ENCODE results near the gene LRRN4. TPM values are rescaled to one million over a fixed set of nuclear protein-coding genes. Genes with fewer than 3 reads are reported as not detected.
A peak's percentile ranks its signal among the peaks of the same experiment; 100 is the strongest.

The LRRN4 gene
- total RNA-seq, 2 donors from 2014 or later: 1.6 to 7.6 TPM

DNA sequence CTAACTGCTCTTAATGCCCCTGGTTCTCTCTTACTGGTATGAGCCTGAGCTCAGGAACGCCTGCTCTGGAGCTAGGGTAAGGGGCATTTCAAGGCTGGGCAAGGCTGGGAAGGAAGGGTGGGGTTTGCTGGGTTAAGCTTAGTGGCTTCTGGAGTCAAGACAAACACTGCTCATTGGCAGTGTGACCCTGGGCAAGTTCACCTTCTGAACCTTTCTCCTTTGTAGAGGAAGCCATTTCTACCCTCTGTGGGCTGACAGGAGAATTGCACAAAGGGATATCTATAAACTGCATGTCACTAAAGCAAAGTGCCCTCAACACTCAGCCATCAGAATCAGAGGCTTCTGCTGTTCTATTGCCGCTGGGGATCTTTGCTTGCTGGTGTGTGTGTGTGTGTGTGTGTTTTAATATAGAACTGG, 20.3 kb upstream of the LRRN4 start:
- H3K27me3 Mint-ChIP-seq (ENCODE audit: insufficient read depth): no peaks in the 10 kb centered on the region
- TF ChIP-seq, protein P1, sequence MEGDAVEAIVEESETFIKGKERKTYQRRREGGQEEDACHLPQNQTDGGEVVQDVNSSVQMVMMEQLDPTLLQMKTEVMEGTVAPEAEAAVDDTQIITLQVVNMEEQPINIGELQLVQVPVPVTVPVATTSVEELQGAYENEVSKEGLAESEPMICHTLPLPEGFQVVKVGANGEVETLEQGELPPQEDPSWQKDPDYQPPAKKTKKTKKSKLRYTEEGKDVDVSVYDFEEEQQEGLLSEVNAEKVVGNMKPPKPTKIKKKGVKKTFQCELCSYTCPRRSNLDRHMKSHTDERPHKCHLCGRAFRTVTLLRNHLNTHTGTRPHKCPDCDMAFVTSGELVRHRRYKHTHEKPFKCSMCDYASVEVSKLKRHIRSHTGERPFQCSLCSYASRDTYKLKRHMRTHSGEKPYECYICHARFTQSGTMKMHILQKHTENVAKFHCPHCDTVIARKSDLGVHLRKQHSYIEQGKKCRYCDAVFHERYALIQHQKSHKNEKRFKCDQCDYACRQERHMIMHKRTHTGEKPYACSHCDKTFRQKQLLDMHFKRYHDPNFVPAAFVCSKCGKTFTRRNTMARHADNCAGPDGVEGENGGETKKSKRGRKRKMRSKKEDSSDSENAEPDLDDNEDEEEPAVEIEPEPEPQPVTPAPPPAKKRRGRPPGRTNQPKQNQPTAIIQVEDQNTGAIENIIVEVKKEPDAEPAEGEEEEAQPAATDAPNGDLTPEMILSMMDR (conservative IDR thresholded peaks at IDR 0.05): peak; percentile 71
- Histone ChIP-seq H3K9ac (ENCODE audit: extremely low read depth, low read length, poor library complexity, severe bottlenecking) (no peak overlapping the region), H3K4me3 (ENCODE audit: low read length) (no peak overlapping the region), H3K36me3 (ENCODE audit: control insufficient read depth, insufficient read depth, low read length) (no peaks in the 10 kb centered on the region), H3K4me1 (ENCODE audit: control insufficient read depth, insufficient read depth, low read length) (no peaks in the 10 kb centered on the region), H3K9me3 (ENCODE audit: control insufficient read depth, low read length) (no peaks in the 10 kb centered on the region), H3K27me3 (ENCODE audit: control insufficient read depth, insufficient read depth, low read length, poor library complexity, severe bottlenecking) (no peaks in the 10 kb centered on the region), H3K27ac (ENCODE audit: low read depth, low read length) (no peak overlapping the region)
- H3K4me3 Mint-ChIP-seq: no peak overlapping the region
- WGBS, 2 experiments (ENCODE audit: insufficient coverage in 1 of 2, insufficient read length in 1 of 2): 72 to 92% methylated on average over 2 of the region's 2 CpGs
- no peak overlapping the region for H3K27ac Mint-ChIP-seq
- no peaks in the 10 kb centered on the region for H3K36me3 Mint-ChIP-seq (ENCODE audit: low read depth)
- peaks cover 8% of the 10 kb centered on the region for H3K4me1 Mint-ChIP-seq
- peak; percentile 73 for DNase-seq
- H3K9me3 Mint-ChIP-seq: no peaks in the 10 kb centered on the region

DNA sequence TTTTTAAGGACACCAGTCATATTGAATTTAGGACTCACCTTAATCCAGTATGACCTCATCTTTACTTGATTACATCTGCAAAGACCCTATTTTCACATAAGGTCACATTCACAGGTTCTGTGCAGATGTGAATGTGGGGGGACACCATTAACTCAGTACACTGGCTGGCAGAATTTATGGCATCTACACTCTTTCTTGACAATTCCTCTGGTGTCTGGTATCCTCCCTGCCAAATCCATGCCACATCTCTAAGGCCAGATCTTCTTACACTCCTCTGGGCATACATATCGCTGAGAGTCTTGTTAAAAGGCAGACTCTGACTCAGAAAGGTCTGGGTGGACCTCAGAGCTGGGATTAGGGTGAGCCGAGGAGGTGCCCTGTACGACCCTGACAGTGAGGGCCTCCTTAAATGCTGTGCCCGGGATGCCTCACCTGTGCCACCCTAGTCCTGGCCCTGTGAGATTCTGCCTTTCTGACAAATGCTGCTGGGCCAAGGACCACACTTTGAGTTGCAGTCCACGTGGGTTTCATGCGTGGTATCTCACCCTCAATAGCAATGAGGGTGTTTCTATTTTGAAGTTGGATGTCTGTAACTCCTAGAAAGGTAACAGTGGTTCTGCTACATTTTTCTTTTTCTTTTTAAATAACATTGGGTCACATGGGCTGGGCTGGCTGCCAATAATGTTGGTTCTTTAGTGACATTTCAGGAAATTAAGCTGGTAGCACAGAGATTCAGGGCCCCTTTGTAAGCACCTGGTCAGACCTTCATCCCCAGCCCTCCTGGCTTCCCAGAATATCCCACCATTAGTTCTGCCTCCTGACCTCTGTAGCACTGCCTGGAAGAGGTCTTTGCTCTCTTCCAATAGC, 17.2 kb upstream of the LRRN4 start:
- Histone ChIP-seq H3K27me3 (ENCODE audit: control insufficient read depth, insufficient read depth, low read length, poor library complexity, severe bottlenecking) (no peaks in the 10 kb centered on the region), H3K9me3 (ENCODE audit: control insufficient read depth, low read length) (no peaks in the 10 kb centered on the region), H3K4me1 (ENCODE audit: control insufficient read depth, insufficient read depth, low read length) (no peaks in the 10 kb centered on the region), H3K4me3 (ENCODE audit: low read length) (no peak overlapping the region), H3K27ac (ENCODE audit: low read depth, low read length) (no peak overlapping the region), H3K9ac (ENCODE audit: extremely low read depth, low read length, poor library complexity, severe bottlenecking) (no peak overlapping the region), H3K36me3 (ENCODE audit: control insufficient read depth, insufficient read depth, low read length) (no peaks in the 10 kb centered on the region)
- Mint-ChIP-seq H3K4me1 (peaks cover 4% of the 10 kb centered on the region), H3K27me3 (ENCODE audit: insufficient read depth) (no peaks in the 10 kb centered on the region), H3K36me3 (ENCODE audit: low read depth) (no peaks in the 10 kb centered on the region), H3K9me3 (no peaks in the 10 kb centered on the region), H3K4me3 (no peak overlapping the region), H3K27ac (no peak overlapping the region)
- 87% methylated on average over 6 of the region's 6 CpGs; no CpG with 5 or more reads in 1 of the 2 experiments for WGBS, 2 experiments (ENCODE audit: insufficient coverage in 1 of 2, insufficient read length in 1 of 2)
- DNase-seq: no peak
- TF ChIP-seq, protein P1 (conservative IDR thresholded peaks at IDR 0.05): no peak

DNA sequence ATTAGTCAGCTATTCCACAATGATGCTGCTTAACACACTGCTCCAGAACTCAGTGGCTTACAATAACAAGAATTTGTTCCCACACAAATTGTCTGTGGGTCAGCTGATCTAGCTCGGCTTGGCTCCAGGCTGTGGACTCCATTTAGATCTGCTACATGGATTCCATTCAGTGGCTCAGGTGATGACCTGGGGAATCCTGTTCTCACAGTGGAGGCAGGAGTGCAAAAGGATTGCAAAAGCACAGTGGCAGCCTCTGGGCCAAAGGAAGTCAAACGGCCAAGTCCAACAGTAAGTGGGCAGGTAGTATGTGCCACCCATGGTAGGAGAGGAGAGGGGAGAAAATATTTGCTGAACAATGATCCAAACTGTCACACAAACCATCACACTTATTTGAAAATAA, 15.8 kb upstream of the LRRN4 start:
- H3K27ac ChIP-seq (ENCODE audit: low read depth, low read length): no peak overlapping the region
- WGBS, 2 experiments (ENCODE audit: insufficient coverage in 1 of 2, insufficient read length in 1 of 2): 80 to 83% methylated on average over 1 to 2 of the region's 2 CpGs
- DNase-seq: no peak
- Mint-ChIP-seq H3K4me3 (no peak overlapping the region), H3K4me1 (peaks cover 4% of the 10 kb centered on the region), H3K36me3 (ENCODE audit: low read depth) (no peaks in the 10 kb centered on the region), H3K27me3 (ENCODE audit: insufficient read depth) (no peaks in the 10 kb centered on the region), H3K9me3 (no peaks in the 10 kb centered on the region), H3K27ac (no peak overlapping the region)
- H3K9me3 ChIP-seq (ENCODE audit: control insufficient read depth, low read length): no peaks in the 10 kb centered on the region
- H3K4me1 ChIP-seq (ENCODE audit: control insufficient read depth, insufficient read depth, low read length): no peaks in the 10 kb centered on the region
- H3K36me3 ChIP-seq (ENCODE audit: control insufficient read depth, insufficient read depth, low read length): no peaks in the 10 kb centered on the region
- TF ChIP-seq, protein P1 (conservative IDR thresholded peaks at IDR 0.05): no peak
- no peak overlapping the region for H3K9ac ChIP-seq (ENCODE audit: extremely low read depth, low read length, poor library complexity, severe bottlenecking)
- H3K4me3 ChIP-seq (ENCODE audit: low read length): no peak overlapping the region
- H3K27me3 ChIP-seq (ENCODE audit: control insufficient read depth, insufficient read depth, low read length, poor library complexity, severe bottlenecking): no peaks in the 10 kb centered on the region
